NCI-H345 treated with DMSO at 0.1 percent for 48 hours (cell line): ENCODE data around the gene MLLT6.

Source experiments
- DNase-seq: peaks from one replicate; lab custom pipeline; 2025; ENCODE audit not compliant: unreplicated experiment; lab: John Stamatoyannopoulos, UW

MLLT6 gene

GRCh38 chr17:38674749-38675615 is 30.1 kb upstream of the MLLT6 start, which contains the start of gene EPOP:
Gene EPOP, minus strand, starts transcription at chr17:38674957. Its CDS starts 462 bp downstream, at chr17:38674495.
- DNase-seq, result peak; percentile 25

GRCh38 chr17:38676706-38677504 is 28.2 kb upstream of the MLLT6 start:
- peak; percentile 65 for DNase-seq

- no peak for DNase-seq
Observed at GRCh38 chr17:38677819-38678218, 27.3 kb upstream of the MLLT6 start.

- DNase-seq, result no peak
Observed at GRCh38 chr17:38681096-38681495, 24.0 kb upstream of the MLLT6 start.

- no peak for DNase-seq
Observed at GRCh38 chr17:38685491-38685890, 19.6 kb upstream of the MLLT6 start.

- no peak for DNase-seq
Observed at GRCh38 chr17:38687286-38687685, 17.8 kb upstream of the MLLT6 start.

- DNase-seq, result no peak
Observed at GRCh38 chr17:38690386-38690785, 14.7 kb upstream of the MLLT6 start.

GRCh38 chr17:38691154-38691553 is 13.9 kb upstream of the MLLT6 start:
- no peak for DNase-seq

GRCh38 chr17:38693700-38694329 is 11.3 kb upstream of the MLLT6 start:
- DNase-seq, result no peak

- DNase-seq, result no peak
Observed at GRCh38 chr17:38697061-38697820, 7.8 kb upstream of the MLLT6 start.

- DNase-seq, result no peak
Observed at GRCh38 chr17:38698760-38699159, 6.3 kb upstream of the MLLT6 start.

- peak; percentile 18 for DNase-seq
Observed at GRCh38 chr17:38701504-38702165, 3.4 kb upstream of the MLLT6 start.

GRCh38 chr17:38702166-38702915 is 2.7 kb upstream of the MLLT6 start:
- peak; percentile 49 for DNase-seq

GRCh38 chr17:38702916-38703741 is 1.9 kb upstream of the MLLT6 start:
- peak; percentile 11 for DNase-seq

- DNase-seq, result peak; percentile 81
Observed at GRCh38 chr17:38703742-38704605, 1.1 kb upstream of the MLLT6 start.

- DNase-seq, result no peak
Observed at GRCh38 chr17:38705523-38705802, 390 bp downstream of the MLLT6 start.

- peak; percentile 4 for DNase-seq
Observed at GRCh38 chr17:38705803-38706504, 881 bp downstream of the MLLT6 start.
